A673 (cell line): ENCODE data around the gene KIAA1549. TPM values are rescaled to one million over a fixed set of nuclear protein-coding genes. Genes with fewer than 3 reads are reported as not detected.

Source experiments
- BruUV-seq: library from RNA; stranded (reverse); fragments of 400-500 nt; replicated peaks from 2 replicates; lab custom pipeline; 2021; lab: Mats Ljungman, UMichigan
- CTCF ChIA-PET: fragments of 300-600 bp; sonication (Branson Sonifier 250); formaldehyde crosslinking; loops from one replicate; lab custom pipeline; 2022; ENCODE audit warnings: antibody characterized with exemption; lab: Charles Lee
- POLR2A ChIA-PET: fragments of 300-600 bp; sonication (Branson Sonifier 250); formaldehyde crosslinking; loops from one replicate; lab custom pipeline; 2022; ENCODE audit warnings: antibody characterized with exemption; ENCODE audit not compliant: low non-redundant PET; lab: Charles Lee
- DNase-seq: peaks from one replicate; pipeline ENCODE4 v3.0.0-alpha.2; 2015; ENCODE audit warnings: low spot score
- H3K27ac ChIP-seq: fragments of 200-600 bp; sonication (generic); 2 replicates; pipeline ENCODE4 v1.5.1; 2016; ENCODE audit warnings: mixed run types, low read depth, mild to moderate bottlenecking, mixed read lengths, antibody characterized with exemption, low read length; ENCODE audit not compliant: poor library complexity, severe bottlenecking
- H3K27me3 ChIP-seq: fragments of 200-600 bp; sonication (generic); replicated peaks from 2 replicates; pipeline ENCODE4 v1.6.1; 2017; ENCODE audit warnings: mixed run types, low read depth, mild to moderate bottlenecking, mixed read lengths, antibody characterized with exemption, low read length; ENCODE audit not compliant: insufficient read depth, poor library complexity
- H3K36me3 ChIP-seq: fragments of 200-600 bp; sonication (generic); 2 replicates; pipeline ENCODE4 v1.6.1; 2016; ENCODE audit warnings: mixed run types, mild to moderate bottlenecking, mixed read lengths, antibody characterized with exemption, low read length; ENCODE audit not compliant: insufficient read depth, poor library complexity, severe bottlenecking
- H3K4me1 ChIP-seq: fragments of 200-600 bp; sonication (generic); 2 replicates; pipeline ENCODE4 v1.6.1; 2017; ENCODE audit warnings: mixed run types, mild to moderate bottlenecking, mixed read lengths, antibody characterized with exemption, low read length; ENCODE audit not compliant: insufficient read depth, poor library complexity, severe bottlenecking
- H3K4me3 ChIP-seq: fragments of 200-600 bp; sonication (generic); 2 replicates; pipeline ENCODE4 v1.5.1; 2016; ENCODE audit warnings: low read depth, mixed run types, mild to moderate bottlenecking, mixed read lengths, low read length; ENCODE audit not compliant: poor library complexity, severe bottlenecking
- H3K9me3 ChIP-seq: fragments of 200-600 bp; sonication (generic); 2 replicates; pipeline ENCODE4 v1.6.1; 2016; ENCODE audit warnings: mixed run types, low read depth, mild to moderate bottlenecking, mixed read lengths, antibody characterized with exemption, low read length; ENCODE audit not compliant: poor library complexity, severe bottlenecking
- EZH2 ChIP-seq: fragments of 200-600 bp; sonication (generic); IDR thresholded peaks from 2 replicates; pipeline ENCODE4 v1.6.1; 2017; ENCODE audit warnings: borderline replicate concordance, low read depth, mild to moderate bottlenecking, mixed read lengths, antibody characterized with exemption, low read length; ENCODE audit not compliant: poor library complexity, severe bottlenecking
- intact Hi-C: fragments of 100-400 bp; cut with micrococcal nuclease; formaldehyde crosslinking; loops from one replicate; pipeline ENCODE4 v1.10.0; 2022; ENCODE audit not compliant: unreplicated experiment
- total RNA-seq: library from RNA; stranded (reverse); gene quantifications from 2 replicates; pipeline ENCODE4 v1.2.3, GENCODE V29; 2021
- TF ChIP-seq, protein P1 (sequence below): fragments of 300-800, 200-600 bp; sonication (generic); conservative IDR thresholded peaks from 2 replicates; pipeline ENCODE4 v1.5.1; 2017; ENCODE audit warnings: low read depth, mild to moderate bottlenecking, antibody characterized with exemption, low read length, moderate library complexity, mixed read lengths

The KIAA1549 gene
- total RNA-seq, 1 experiment from 2014 or later, result 2.5 TPM

DNA sequence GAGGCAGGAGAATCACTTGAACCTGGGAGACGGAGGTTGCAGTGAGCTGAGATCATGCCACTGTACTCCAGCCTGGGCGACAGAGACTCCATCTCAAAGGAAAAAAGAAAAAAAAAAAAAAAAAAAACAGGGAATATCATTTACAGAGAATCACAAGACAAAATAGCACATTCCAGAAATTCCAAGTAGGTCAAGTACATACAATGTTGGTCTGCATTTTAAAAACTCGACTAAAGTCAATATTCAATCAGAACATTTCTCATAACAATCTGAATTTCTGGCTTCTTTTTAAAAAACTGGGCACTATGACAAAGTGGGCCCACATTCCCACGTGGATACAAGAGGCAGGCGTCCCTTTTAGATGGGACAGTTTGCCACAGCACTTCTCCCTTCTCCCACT, 41.9 kb upstream of the KIAA1549 start:
- TF ChIP-seq, protein P1, sequence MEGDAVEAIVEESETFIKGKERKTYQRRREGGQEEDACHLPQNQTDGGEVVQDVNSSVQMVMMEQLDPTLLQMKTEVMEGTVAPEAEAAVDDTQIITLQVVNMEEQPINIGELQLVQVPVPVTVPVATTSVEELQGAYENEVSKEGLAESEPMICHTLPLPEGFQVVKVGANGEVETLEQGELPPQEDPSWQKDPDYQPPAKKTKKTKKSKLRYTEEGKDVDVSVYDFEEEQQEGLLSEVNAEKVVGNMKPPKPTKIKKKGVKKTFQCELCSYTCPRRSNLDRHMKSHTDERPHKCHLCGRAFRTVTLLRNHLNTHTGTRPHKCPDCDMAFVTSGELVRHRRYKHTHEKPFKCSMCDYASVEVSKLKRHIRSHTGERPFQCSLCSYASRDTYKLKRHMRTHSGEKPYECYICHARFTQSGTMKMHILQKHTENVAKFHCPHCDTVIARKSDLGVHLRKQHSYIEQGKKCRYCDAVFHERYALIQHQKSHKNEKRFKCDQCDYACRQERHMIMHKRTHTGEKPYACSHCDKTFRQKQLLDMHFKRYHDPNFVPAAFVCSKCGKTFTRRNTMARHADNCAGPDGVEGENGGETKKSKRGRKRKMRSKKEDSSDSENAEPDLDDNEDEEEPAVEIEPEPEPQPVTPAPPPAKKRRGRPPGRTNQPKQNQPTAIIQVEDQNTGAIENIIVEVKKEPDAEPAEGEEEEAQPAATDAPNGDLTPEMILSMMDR, result no peak
- TF ChIP-seq EZH2, result no peak
- H3K27ac ChIP-seq, result no peak overlapping the region
- no peaks in the 10 kb centered on the region for H3K4me1 ChIP-seq
- no peaks in the 10 kb centered on the region for H3K9me3 ChIP-seq
- H3K27me3 ChIP-seq, result no peaks in the 10 kb centered on the region
- peaks cover 65% of the 10 kb centered on the region for H3K36me3 ChIP-seq
- intact Hi-C loops, result no loop called here
- ChIA-PET CTCF (no interaction called here), POLR2A (no interaction called here)
- no peak overlapping the region for H3K4me3 ChIP-seq
- no TSS peak for BruUV-seq
- no peak for DNase-seq

DNA sequence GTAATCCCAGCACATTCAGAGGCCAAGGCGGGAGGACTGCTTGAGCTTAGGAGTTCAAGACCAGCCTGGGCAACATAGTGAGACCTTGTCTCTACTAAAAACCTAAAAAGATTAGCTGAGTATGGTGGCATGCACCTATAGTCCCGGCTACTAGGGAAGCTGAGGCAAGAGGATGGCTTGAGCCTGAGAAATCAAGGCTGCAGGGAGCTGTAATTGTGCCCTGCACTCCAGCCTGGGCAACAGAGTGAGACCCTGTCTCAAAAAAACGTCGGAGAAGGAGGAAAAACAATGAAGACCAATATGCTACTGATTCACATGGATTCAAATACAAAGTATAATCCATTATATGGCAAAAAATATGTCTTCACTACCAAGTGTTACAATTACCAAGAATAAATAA, 41.1 kb upstream of the KIAA1549 start:
- CTCF ChIA-PET, result interaction anchor here (0.6 kb wide), 1 partner anchor 76 kb away, joined by 4 read pairs; no protein-coding TSS in a partner anchor
- Histone ChIP-seq H3K9me3 (no peaks in the 10 kb centered on the region), H3K36me3 (peaks cover 57% of the 10 kb centered on the region), H3K27ac (no peak overlapping the region), H3K4me3 (no peak overlapping the region), H3K27me3 (no peaks in the 10 kb centered on the region), H3K4me1 (no peaks in the 10 kb centered on the region)
- intact Hi-C loops, result no loop called here
- no peak for DNase-seq
- TF ChIP-seq, protein P1, result no peak
- no peak for TF ChIP-seq EZH2
- POLR2A ChIA-PET, result no interaction called here
- BruUV-seq, result no TSS peak

DNA sequence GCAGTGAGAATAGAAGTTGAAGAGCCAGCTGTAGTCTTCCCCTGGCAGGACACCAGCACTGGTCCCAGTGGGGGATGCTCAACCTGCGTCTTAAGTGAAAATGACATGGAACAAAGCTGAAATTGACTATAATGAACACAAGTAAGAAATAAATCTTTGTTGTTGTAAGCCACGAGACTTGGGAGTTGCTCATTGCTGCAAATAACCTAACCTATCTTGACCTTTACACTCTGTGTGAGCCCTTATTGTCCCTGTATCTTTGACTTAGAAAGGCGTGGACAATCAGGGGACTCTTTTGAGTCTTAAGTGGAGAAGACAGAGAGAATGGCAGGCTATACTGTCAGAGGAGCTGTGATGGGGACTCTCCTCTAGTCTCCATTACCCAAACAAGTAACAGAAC, 37.7 kb upstream of the KIAA1549 start:
- TF ChIP-seq EZH2, result no peak
- TF ChIP-seq, protein P1, result no peak
- CTCF ChIA-PET, result no interaction called here

More for the DNA sequence above, 37.7 kb upstream of the KIAA1549 start:
- Histone ChIP-seq H3K4me3 (no peak overlapping the region), H3K27me3 (no peaks in the 10 kb centered on the region), H3K9me3 (no peaks in the 10 kb centered on the region), H3K27ac (no peak overlapping the region), H3K4me1 (no peaks in the 10 kb centered on the region), H3K36me3 (peaks cover 29% of the 10 kb centered on the region)
- intact Hi-C loops, result no loop called here
- POLR2A ChIA-PET, result no interaction called here
- DNase-seq, result no peak
- no TSS peak for BruUV-seq
